Stimulated activated effector memory CD8-positive, alpha-beta T cell treated with anti-CD3 and anti-CD28 coated beads, Interleukin-12 subunit alpha, Interleukin-12 subunit beta, amount 100 ng/mL, for 72 hours (primary cell): ENCODE results near the gene ARHGEF12.

Experiments
- ATAC-seq: fragments of 150-1000 bp; cut with Tn5 transposase; 2 replicates; pipeline ENCODE4 v1.10.0; 2021
- DNase-seq, 2 donors: peaks; one replicate each; pipeline ENCODE4 v3.0.0; 2021 to 2022; ENCODE audit warnings: low spot score in 2 of 2
- H3K27ac Mint-ChIP-seq: one replicate; pipeline ENCODE4 v1.8.0; 2022; ENCODE audit warnings: mild to moderate bottlenecking, mixed read lengths
- H3K36me3 Mint-ChIP-seq: one replicate; pipeline ENCODE4 v1.8.0; 2022; ENCODE audit warnings: mild to moderate bottlenecking, mixed read lengths
- H3K4me1 Mint-ChIP-seq: one replicate; pipeline ENCODE4 v1.8.0; 2022; ENCODE audit warnings: mixed read lengths
- H3K4me3 Mint-ChIP-seq: one replicate; pipeline ENCODE4 v1.8.0; 2022; ENCODE audit warnings: mild to moderate bottlenecking, mixed read lengths
- H3K9me3 Mint-ChIP-seq: one replicate; pipeline ENCODE4 v1.8.0; 2022; ENCODE audit warnings: mixed read lengths

The ARHGEF12 gene, protein sequence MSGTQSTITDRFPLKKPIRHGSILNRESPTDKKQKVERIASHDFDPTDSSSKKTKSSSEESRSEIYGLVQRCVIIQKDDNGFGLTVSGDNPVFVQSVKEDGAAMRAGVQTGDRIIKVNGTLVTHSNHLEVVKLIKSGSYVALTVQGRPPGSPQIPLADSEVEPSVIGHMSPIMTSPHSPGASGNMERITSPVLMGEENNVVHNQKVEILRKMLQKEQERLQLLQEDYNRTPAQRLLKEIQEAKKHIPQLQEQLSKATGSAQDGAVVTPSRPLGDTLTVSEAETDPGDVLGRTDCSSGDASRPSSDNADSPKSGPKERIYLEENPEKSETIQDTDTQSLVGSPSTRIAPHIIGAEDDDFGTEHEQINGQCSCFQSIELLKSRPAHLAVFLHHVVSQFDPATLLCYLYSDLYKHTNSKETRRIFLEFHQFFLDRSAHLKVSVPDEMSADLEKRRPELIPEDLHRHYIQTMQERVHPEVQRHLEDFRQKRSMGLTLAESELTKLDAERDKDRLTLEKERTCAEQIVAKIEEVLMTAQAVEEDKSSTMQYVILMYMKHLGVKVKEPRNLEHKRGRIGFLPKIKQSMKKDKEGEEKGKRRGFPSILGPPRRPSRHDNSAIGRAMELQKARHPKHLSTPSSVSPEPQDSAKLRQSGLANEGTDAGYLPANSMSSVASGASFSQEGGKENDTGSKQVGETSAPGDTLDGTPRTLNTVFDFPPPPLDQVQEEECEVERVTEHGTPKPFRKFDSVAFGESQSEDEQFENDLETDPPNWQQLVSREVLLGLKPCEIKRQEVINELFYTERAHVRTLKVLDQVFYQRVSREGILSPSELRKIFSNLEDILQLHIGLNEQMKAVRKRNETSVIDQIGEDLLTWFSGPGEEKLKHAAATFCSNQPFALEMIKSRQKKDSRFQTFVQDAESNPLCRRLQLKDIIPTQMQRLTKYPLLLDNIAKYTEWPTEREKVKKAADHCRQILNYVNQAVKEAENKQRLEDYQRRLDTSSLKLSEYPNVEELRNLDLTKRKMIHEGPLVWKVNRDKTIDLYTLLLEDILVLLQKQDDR (N-terminal part only)

DNA sequence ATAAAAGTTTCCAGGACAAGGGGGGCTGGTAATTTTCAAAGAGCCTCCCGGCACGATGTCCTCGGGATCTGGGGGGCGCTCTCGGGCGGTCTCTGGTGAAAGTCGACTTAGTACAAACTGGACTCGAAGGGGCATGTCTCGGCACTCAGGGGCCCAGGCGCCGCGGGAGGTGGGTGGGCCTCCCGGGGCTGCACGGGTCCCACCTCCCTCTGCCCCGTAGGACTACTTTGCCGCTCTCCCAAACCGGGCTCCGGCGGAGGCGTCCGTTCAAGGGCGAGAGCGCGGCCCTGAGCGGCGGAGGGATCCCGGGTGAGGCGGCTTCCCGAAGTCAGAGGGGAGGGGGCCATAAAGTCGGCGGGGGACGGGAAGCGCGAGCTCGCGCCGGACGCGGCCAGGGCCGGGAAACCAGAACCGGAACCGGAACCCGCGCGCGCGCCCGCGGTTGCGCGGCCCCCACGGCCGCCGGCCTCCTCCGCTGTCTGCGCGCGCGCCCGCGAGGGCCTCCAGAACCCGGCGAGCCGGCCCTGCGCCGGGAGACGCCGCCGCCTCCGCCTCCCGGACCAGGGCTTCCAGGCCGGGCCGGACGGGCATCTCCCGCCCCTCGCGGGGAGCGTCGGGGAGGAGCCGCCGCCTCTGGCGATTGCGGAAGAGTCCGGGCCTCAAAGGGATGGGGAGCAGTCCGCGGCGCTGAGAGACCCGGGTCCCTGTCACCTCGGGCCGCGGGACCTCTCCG, at the start of gene ARHGEF12:
Gene ARHGEF12 (plus strand): TSS at position 506 of the 733 bp plus-strand sequence. CDS start 831 bp downstream, outside the sequence.
- no peaks in the 10 kb centered on the region for H3K9me3 Mint-ChIP-seq
- peak; percentile 79 for ATAC-seq
- H3K27ac Mint-ChIP-seq = peak within 1 kb of the TSS; percentile 90
- H3K4me1 Mint-ChIP-seq = peaks cover 36% of the 10 kb centered on the region
- peak within 1 kb of the TSS; percentile 89 for H3K4me3 Mint-ChIP-seq
- peaks cover 9% of the 10 kb centered on the region for H3K36me3 Mint-ChIP-seq
- peak; percentile 70 to 88 for DNase-seq

DNA sequence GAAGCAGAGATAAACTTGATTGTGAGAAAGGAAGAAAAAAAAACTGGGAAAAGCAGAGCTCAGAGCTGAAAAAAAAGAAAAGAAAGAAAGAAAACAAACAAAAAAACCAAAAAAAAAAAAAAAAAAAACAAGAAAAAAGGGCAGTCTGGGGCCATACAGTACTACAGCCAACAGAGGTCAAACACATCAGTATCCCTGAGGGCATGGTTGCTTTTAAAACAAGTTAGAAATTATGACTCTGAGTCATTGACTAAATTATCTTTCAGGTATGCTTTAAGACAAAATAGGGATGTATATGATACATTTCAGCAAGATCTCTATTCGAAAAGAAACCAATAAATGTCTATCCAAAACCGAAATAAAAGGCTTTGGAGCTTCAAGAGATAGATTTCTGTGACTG, 48.2 kb upstream of the ARHGEF12 start:
- Mint-ChIP-seq H3K36me3 (no peaks in the 10 kb centered on the region), H3K4me3 (no peak overlapping the region), H3K9me3 (no peaks in the 10 kb centered on the region), H3K27ac (no peak overlapping the region), H3K4me1 (no peaks in the 10 kb centered on the region)
- no peak for DNase-seq
- no peak for ATAC-seq

DNA sequence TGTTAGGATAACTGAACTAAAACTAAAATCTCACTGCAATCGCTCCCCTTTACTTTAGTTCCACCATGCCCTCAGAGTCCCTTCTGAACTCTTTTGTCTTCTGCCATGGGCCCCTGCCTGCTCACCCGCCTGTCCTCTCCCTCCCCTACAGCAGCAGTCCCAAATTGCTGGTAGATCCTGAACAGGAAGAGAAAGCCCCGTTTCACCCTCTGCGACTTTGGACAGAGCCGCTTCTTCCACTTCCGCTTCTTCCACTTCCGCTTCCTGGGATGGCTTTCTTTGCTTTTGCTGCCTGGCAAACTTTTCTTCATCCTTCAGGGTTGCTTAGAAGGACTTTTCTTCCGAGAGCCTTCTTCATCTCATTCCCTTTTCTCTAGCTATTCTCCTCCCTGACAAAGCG, 46.8 kb upstream of the ARHGEF12 start:
- Mint-ChIP-seq H3K4me1 (no peaks in the 10 kb centered on the region), H3K4me3 (no peak overlapping the region), H3K36me3 (no peaks in the 10 kb centered on the region), H3K9me3 (no peaks in the 10 kb centered on the region), H3K27ac (no peak overlapping the region)
- DNase-seq (no peak), ATAC-seq (no peak)

DNA sequence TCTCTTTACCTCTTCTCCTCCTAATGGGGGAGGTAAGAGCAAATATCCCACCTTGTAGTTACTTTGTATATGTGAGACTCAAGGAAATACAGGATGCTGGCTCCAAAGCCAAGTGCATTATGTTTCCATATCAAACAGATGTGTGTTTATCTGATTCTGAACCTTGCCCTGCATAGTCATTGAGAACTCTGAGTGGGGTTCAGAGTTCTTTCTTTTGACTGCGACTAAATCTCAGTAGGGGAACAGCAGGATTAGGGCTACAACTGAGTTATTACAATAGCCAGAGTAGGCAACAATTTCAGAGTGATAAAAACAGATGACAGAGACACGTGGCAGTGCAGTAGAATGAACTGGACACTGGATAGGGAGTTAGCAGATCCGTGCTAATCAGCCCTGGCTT, 45.3 kb upstream of the ARHGEF12 start:
- Mint-ChIP-seq H3K36me3 (no peaks in the 10 kb centered on the region), H3K9me3 (no peaks in the 10 kb centered on the region), H3K4me1 (no peaks in the 10 kb centered on the region), H3K27ac (no peak overlapping the region), H3K4me3 (no peak overlapping the region)
- no peak for DNase-seq
- ATAC-seq = no peak

DNA sequence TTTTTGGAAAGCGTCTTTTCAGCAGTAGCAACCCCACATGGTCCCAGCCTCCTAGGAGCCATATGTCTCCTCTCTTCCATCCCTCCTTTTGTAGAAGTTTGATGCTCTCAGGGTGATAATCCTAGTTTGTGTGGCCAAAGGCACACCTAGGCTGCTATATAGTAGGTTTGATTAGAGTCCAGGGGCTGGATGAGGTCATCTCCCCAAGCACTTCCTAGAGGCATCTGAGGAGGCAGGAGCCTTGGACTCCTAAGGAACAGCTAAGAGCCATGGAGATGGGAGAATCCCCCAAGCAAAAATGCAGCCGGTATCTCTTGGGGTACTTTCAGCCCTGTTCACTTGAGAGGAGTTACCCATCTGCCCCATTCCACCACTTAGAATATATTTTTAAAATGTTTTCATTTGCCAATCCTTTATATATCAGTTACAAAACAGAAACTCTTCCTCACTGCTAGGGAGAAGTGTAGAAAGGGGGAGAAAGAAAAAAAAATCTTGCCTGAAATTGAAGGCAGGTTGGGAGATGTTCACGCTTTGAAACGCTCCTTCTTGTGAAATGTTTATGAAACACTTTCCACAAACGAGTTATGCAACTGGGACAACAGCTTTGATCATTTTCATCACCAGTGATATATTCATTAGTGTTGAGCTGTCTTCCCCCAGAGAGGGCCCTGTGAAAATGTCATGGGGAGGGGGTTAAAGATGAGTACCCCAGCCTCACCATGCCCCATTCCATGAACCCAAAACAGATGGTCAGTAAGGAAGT, 43.0 kb upstream of the ARHGEF12 start:
- no peak for ATAC-seq

DNA sequence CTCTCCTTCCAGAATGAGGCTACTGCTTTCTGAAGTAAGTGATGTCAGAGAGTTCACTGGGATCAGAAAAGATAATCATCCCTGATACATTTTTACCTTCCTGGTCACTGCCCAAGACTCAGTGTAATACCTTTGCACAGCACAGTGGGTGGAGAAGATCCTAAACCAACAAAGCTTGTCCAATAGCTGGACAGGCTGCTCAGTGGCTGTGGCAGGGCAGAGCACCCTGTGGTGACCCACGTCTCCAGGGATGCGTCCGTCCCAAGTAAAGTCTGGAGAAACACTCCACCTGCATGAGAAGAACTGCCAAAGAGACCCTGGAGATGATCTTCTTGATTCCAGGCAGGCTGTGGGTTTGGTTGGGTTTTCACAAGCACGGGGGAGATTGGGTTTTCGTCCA, 42.1 kb upstream of the ARHGEF12 start:
- no peak for DNase-seq
- no peaks in the 10 kb centered on the region for H3K9me3 Mint-ChIP-seq
- H3K4me1 Mint-ChIP-seq = no peaks in the 10 kb centered on the region
- no peak overlapping the region for H3K4me3 Mint-ChIP-seq
- no peaks in the 10 kb centered on the region for H3K36me3 Mint-ChIP-seq
- ATAC-seq = no peak
- no peak overlapping the region for H3K27ac Mint-ChIP-seq

More for the DNA sequence above, 43.0 kb upstream of the ARHGEF12 start:
- Mint-ChIP-seq H3K27ac (no peak overlapping the region), H3K9me3 (no peaks in the 10 kb centered on the region), H3K4me3 (no peak overlapping the region), H3K36me3 (no peaks in the 10 kb centered on the region), H3K4me1 (no peaks in the 10 kb centered on the region)
- no peak for DNase-seq

DNA sequence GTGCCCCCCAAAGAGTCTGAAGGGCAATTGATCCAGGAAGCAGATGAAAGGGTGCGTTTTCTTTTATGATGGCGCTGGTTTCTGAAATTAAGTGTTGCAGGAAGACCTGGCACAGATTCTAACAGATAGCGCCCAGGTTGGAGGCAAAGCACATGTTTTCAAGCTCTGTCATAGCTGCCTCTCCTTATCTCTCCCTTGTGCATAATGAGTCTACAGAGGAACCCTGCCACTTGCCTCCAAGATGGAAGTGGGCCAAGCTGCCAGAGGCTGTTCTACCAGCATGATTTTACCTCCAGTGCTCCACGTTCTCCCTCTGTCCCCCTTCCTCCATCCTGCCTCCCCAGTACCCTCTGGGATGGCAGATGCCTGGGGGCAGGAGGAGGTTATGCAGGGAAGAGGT, 41.1 kb upstream of the ARHGEF12 start:
- ATAC-seq (no peak), DNase-seq (no peak)
- Mint-ChIP-seq H3K9me3 (no peaks in the 10 kb centered on the region), H3K4me3 (no peak overlapping the region), H3K36me3 (no peaks in the 10 kb centered on the region), H3K4me1 (no peaks in the 10 kb centered on the region), H3K27ac (no peak overlapping the region)

DNA sequence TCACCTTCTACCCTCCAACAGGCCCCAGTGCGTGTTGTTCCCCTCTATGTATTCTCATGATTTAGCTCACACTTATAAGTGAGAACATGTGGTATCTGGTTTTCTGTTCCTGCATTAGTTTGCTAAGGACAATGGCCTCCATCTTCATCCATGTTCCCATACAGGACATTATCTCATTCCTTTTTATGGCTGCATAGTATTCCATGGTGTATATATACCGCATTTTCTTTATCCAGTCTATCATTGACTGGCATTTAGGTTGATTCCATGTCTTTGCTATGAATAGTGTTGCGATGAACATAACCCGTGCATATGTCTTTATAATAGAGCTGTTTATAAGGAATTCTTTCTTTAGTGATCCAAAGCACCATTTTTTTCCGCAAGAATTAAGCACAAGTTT, 39.7 kb upstream of the ARHGEF12 start:
- Mint-ChIP-seq H3K9me3 (no peaks in the 10 kb centered on the region), H3K4me1 (no peaks in the 10 kb centered on the region), H3K36me3 (no peaks in the 10 kb centered on the region), H3K4me3 (no peak overlapping the region), H3K27ac (no peak overlapping the region)
- DNase-seq = no peak
- ATAC-seq = no peak

DNA sequence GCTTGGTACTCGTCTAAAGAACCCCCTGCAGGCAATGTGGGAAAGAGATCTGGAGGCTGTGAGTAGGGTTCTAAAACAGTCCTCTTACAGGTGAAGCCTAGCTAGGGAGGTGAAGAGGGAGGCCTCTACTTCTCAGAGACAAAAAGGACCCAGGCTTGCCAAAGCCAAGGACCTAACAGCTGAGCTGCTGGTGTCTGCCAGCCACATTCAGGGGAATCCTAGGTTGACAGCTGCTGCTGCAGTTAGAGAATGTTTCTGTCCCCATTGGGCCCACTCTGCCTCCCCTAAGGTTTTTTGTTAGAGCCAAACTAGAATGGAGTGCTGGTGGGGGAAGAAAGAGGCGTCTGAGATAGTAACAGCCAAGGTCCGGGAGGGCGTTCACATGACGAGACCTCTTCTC, 37.8 kb upstream of the ARHGEF12 start:
- no peaks in the 10 kb centered on the region for H3K4me1 Mint-ChIP-seq
- DNase-seq (no peak), ATAC-seq (no peak)
- H3K27ac Mint-ChIP-seq = no peak overlapping the region
- H3K9me3 Mint-ChIP-seq = no peaks in the 10 kb centered on the region
- H3K36me3 Mint-ChIP-seq = no peaks in the 10 kb centered on the region
- H3K4me3 Mint-ChIP-seq = no peak overlapping the region

DNA sequence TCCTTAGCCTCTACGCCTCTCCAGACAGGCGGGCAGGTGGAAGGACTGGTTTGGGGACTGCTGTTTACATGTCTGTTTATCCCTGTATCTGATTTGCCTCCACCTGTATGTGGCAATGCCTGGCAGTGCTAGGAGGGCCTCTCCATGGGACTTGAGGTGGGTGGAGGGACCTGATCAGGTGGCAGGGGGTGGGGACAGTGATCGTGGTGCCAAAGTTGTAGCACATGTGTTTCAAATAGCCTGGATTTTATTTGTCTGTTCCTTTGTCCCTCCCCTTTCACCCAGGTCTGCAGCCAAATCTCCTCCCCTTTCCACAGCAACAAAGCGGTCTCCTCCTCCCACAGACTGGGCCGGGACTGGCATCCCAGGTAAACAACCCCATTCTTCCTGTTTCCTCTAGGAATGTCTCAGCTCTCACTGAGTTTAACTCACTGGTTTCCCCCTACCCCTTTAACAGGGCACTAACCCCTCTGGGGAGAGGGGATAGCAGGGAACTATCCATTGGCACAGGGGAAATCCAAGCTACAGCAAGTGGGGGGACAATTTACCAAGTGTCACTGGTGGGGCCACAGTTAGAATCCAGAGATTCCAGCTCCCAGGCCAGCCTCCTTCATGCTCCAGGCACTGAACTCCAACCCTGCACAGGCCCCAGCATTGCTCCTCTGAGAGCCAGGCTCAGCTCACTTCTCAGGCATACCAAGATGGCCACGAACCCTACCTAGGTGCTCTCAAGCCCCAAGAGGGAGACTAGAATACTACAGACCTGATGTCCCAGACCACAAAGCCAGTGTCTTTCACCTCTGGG, 34.0 kb upstream of the ARHGEF12 start:
- Mint-ChIP-seq H3K4me1 (no peaks in the 10 kb centered on the region), H3K36me3 (no peaks in the 10 kb centered on the region), H3K9me3 (no peaks in the 10 kb centered on the region), H3K27ac (no peak overlapping the region), H3K4me3 (no peak overlapping the region)
- DNase-seq (no peak), ATAC-seq (no peak)

DNA sequence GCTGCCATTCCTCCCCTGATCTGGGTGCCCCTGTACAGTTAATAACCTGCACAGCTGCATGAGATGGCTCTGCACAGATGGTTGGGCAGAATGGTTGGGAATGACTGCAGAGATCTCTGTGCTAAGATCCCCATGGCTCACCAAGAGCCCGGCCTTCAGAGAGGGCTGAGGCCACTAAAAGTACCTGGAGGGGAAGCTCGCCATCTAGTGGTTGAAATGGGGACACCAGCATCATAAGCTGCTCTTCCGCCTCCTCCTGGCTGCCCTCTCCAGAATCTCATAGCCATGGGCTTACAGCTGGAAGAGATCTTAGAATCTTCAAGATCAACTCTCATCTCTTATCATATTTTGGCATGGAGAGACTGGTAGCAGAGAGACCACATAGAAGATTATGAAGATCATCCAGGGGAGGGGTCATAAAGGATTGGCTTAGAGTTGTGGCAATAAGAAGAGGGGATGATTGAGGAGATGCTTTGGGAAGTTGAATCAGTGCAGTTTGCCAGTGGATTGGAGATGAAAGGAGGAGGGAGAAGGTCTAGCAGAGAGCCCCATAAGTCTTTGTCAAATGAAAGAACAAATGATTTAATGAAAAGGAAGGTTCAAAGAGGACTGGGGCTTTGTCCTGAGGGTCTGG, 33.1 kb upstream of the ARHGEF12 start:
- no peaks in the 10 kb centered on the region for H3K36me3 Mint-ChIP-seq

DNA sequence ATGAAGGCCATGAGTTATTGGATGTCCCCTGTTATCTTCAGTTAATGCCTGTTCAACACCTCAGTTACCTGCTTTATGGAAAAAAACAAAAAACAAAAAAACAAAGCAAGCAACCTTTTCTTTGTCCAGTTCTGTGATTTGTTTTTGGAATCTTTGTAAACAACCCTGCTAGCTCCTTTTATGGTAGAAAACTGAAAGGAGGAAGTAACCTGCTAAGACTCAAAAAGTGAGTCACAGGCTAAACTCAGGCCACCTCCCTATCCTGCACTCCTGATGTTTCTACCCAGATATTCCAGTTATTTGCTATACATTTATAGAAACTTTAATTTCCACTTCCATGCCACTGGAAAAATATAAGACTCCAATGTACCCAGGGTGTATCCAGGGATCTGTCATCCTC, 31.7 kb upstream of the ARHGEF12 start:
- Mint-ChIP-seq H3K4me3 (no peak overlapping the region), H3K4me1 (no peaks in the 10 kb centered on the region), H3K9me3 (no peaks in the 10 kb centered on the region), H3K27ac (no peak overlapping the region), H3K36me3 (no peaks in the 10 kb centered on the region)
- ATAC-seq (no peak), DNase-seq (no peak)

More for the DNA sequence above, 33.1 kb upstream of the ARHGEF12 start:
- H3K4me3 Mint-ChIP-seq = no peak overlapping the region
- no peaks in the 10 kb centered on the region for H3K4me1 Mint-ChIP-seq
- ATAC-seq = peak; percentile 81
- DNase-seq = peak; percentile 61 to 66
- no peaks in the 10 kb centered on the region for H3K9me3 Mint-ChIP-seq
- H3K27ac Mint-ChIP-seq = no peak overlapping the region

DNA sequence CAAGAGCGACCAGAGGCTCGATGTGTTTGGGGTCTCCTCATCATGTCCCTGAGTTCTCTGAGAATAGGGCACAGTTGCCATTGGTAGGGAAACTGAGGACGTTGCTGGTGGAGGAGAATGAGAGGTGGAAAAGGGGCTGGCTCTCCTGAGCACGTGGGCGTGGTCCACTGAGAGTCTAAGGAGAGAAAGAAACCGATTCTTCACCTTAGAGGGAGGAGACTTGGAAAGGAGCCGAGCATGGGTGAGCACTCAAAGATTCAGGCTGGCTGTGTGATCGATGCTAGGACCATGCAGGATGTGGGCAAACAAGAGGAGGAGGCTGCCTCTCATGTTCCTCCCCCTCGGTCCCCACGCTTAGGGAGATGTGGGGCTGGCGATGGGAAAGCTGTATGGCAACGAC, 30.9 kb upstream of the ARHGEF12 start:
- H3K36me3 Mint-ChIP-seq = no peaks in the 10 kb centered on the region
- ATAC-seq (no peak), DNase-seq (no peak)
- H3K4me3 Mint-ChIP-seq = no peak overlapping the region
- no peak overlapping the region for H3K27ac Mint-ChIP-seq
- no peaks in the 10 kb centered on the region for H3K4me1 Mint-ChIP-seq
- no peaks in the 10 kb centered on the region for H3K9me3 Mint-ChIP-seq
